Body of pancreas (tissue), 4 donors: ENCODE results near the gene RRAGC.

Experiments used
- CTCF ChIP-seq, 7 experiments: fragments of 450-650 bp in 4 of 7; fragments of 200-600 bp in 3 of 7; sonication (generic) in 3 of 7; IDR thresholded peaks; one replicate each; pipeline ENCODE4 v1.5.1; 2016 to 2019; ENCODE audit warnings: antibody characterized with exemption in 7 of 7
- POLR2A ChIP-seq, 3 donors: fragments of 450-650 bp; IDR thresholded peaks; one replicate each; pipeline ENCODE4 v1.6.1; 2016; ENCODE audit warnings: antibody characterized with exemption in 3 of 3, mild to moderate bottlenecking in 2 of 3

DNA sequence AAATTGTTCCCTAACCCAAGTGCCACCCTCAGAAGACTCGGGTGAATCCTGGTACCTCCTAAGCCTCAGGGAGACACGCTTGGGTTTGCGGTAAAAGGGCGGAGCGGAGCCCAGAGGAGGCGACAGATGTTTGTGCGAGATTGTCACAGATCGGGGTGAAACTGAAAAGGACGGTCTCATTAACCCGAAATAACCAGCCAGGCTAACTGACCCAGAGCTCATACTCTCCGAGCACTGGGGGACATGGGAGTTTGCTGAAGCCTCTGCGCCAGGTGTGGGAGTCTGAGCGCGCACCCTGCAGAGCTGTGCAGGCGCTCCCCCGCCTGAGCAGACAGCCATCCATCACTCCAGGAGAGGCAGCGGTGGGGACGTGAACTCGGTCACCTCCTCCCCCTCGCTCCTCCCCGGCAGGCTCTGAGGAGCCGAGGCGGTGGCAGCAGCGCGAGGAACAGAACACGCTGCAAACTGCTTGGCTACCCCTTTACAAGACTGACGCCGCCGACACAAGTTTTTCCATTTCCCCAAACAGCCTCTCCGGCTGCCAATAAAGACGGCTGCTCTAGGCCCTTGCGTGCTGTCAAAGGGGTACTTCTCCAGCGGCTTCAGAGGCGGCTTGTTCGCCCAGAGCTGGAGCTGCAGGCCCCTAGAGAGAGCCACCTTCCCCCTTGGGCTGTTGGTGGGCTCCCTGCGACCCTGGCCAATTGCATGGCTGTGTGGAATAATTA lies 43.5 kb downstream of the RRAGC start:
- TF ChIP-seq POLR2A (IDR thresholded peaks at IDR 0.05) (no peak), CTCF (IDR thresholded peaks at IDR 0.05) (no peak)
